WTC11 (cell line): ENCODE data around the gene PRR22. TPM values are rescaled to one million over a fixed set of nuclear protein-coding genes. Genes with fewer than 3 reads are reported as not detected.
"Not testable (repeated sequence)": the region's sequence is repeated elsewhere in the genome, so short reads cannot be mapped to it uniquely, and the experiment has no call there.

ENCODE experiments used
- ATAC-seq: fragments of 200-7000 bp; cut with Tn5 transposase; 2 replicates; pipeline ENCODE4 v1.10.0; 2021; ENCODE audit warnings: mild to moderate bottlenecking, moderate library complexity
- CTCF ChIA-PET: fragments of 300-600 bp; sonication (Branson Sonifier 250); formaldehyde crosslinking; loops from one replicate; lab custom pipeline; 2021; ENCODE audit warnings: antibody characterized with exemption; lab: Charles Lee
- POLR2A ChIA-PET: fragments of 350-600 bp; sonication (Branson Sonifier 250); formaldehyde crosslinking; loops from one replicate; lab custom pipeline; 2021; ENCODE audit warnings: antibody characterized with exemption; lab: Charles Lee
- DNase-seq: peaks from one replicate; pipeline ENCODE4 v3.0.0; 2021; ENCODE audit warnings: low spot score
- H3K27ac Mint-ChIP-seq: 2 replicates; pipeline ENCODE4 v1.8.0; 2021; ENCODE audit warnings: mixed read lengths
- H3K27me3 Mint-ChIP-seq: 2 replicates; pipeline ENCODE4 v1.8.0; 2021; ENCODE audit warnings: low read depth, mild to moderate bottlenecking, moderate library complexity, mixed read lengths
- H3K36me3 Mint-ChIP-seq: 2 replicates; pipeline ENCODE4 v1.8.0; 2021; ENCODE audit warnings: mixed read lengths
- H3K4me1 Mint-ChIP-seq: 2 replicates; pipeline ENCODE4 v1.8.0; 2022; ENCODE audit warnings: mixed read lengths
- H3K4me3 Mint-ChIP-seq: 2 replicates; pipeline ENCODE4 v1.8.0; 2021; ENCODE audit warnings: mild to moderate bottlenecking, moderate library complexity, mixed read lengths
- H3K9me3 Mint-ChIP-seq: 2 replicates; pipeline ENCODE4 v1.8.0; 2021; ENCODE audit warnings: mixed read lengths
- ATF1 ChIP-seq: sonication (generic); formaldehyde crosslinking; IDR thresholded peaks from 2 replicates; pipeline ENCODE4 v1.8.1; 2023; ENCODE audit warnings: mild to moderate bottlenecking, moderate library complexity, missing genetic modification reagents
- E2F1 ChIP-seq: sonication (generic); formaldehyde crosslinking; IDR thresholded peaks from 2 replicates; pipeline ENCODE4 v1.8.0; 2022; ENCODE audit warnings: mild to moderate bottlenecking, missing genetic modification reagents
- ETV6 ChIP-seq: sonication (generic); formaldehyde crosslinking; IDR thresholded peaks from 2 replicates; pipeline ENCODE4 v1.8.1; 2022; ENCODE audit warnings: mild to moderate bottlenecking, missing genetic modification reagents
- FOXK1 ChIP-seq: sonication (generic); formaldehyde crosslinking; IDR thresholded peaks from 2 replicates; pipeline ENCODE4 v1.8.0; 2022; ENCODE audit warnings: mild to moderate bottlenecking, moderate library complexity, missing genetic modification reagents
- GRHL2 ChIP-seq: fragments of 250-450 bp; sonication (Bioruptor Pico); IDR thresholded peaks from 2 replicates; pipeline ENCODE4 v1.8.0; 2022; ENCODE audit warnings: mild to moderate bottlenecking, moderate library complexity; ENCODE audit not compliant: insufficient replicate concordance, severe bottlenecking
- IRF1 ChIP-seq: sonication (generic); formaldehyde crosslinking; IDR thresholded peaks from 2 replicates; pipeline ENCODE4 v1.8.0; 2023; ENCODE audit warnings: missing genetic modification reagents
- KAT7 ChIP-seq: sonication (generic); formaldehyde crosslinking; IDR thresholded peaks from 2 replicates; pipeline ENCODE4 v1.8.1; 2023; ENCODE audit warnings: missing genetic modification reagents, mild to moderate bottlenecking, borderline replicate concordance
- TEAD4 ChIP-seq: sonication (generic); formaldehyde crosslinking; IDR thresholded peaks from 2 replicates; pipeline ENCODE4 v1.8.0; 2022; ENCODE audit warnings: mild to moderate bottlenecking, missing genetic modification reagents
- TP53 ChIP-seq: sonication (generic); formaldehyde crosslinking; IDR thresholded peaks from 2 replicates; pipeline ENCODE4 v1.8.1; 2023; ENCODE audit warnings: mild to moderate bottlenecking, missing genetic modification reagents
- ZNF281 ChIP-seq: sonication (generic); formaldehyde crosslinking; IDR thresholded peaks from 2 replicates; pipeline ENCODE4 v1.8.0; 2023; ENCODE audit warnings: mild to moderate bottlenecking, missing genetic modification reagents
- total RNA-seq: library from RNA; stranded (reverse); gene quantifications from 3 replicates; pipeline ENCODE4 v1.2.3, GENCODE V29; 2021

Gene PRR22
- total RNA-seq, 1 experiment from 2014 or later, result 3.3 TPM

DNA sequence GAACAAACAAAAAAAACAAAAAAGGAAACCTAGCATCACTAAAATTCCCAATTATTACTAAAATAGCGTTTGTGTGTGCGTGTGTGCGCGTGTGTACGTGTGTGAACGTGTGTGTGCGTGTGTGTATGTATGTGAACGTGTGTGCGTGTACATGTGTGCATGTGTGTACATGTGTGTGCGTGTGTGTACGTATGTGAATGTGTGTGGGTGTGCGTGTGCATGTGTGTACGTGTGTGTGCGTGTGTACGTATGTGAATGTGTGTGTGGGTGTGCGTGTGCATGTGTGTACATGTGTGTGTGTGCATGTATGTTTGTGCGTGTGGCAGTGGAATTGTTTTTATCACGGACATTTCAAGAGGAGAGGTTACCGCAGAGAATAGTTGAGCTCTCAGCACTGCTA lies 42.5 kb downstream of the PRR22 start (continued):
- TF ChIP-seq E2F1 (CRISPR knock-in tag) (no peak), ETV6 (CRISPR knock-in tag) (no peak), KAT7 (CRISPR knock-in tag) (no peak)

- TF ChIP-seq ZNF281 (CRISPR knock-in tag) (no peak), FOXK1 (CRISPR knock-in tag) (no peak), TP53 (CRISPR knock-in tag) (no peak), TEAD4 (no peak), ATF1 (CRISPR knock-in tag) (no peak), E2F1 (CRISPR knock-in tag) (no peak), IRF1 (no peak), GRHL2 (no peak)
- no peak for ATAC-seq
- H3K9me3 Mint-ChIP-seq, result peaks cover 8% of the 10 kb centered on the region
Observed at GRCh38 chr19:5738423-5738822, 46.1 kb downstream of the PRR22 start.

GRCh38 chr19:5733172-5733571 lies 51.4 kb downstream of the PRR22 start:
- H3K27me3 Mint-ChIP-seq, H3K4me3 Mint-ChIP-seq, H3K4me1 Mint-ChIP-seq, H3K36me3 Mint-ChIP-seq, H3K27ac Mint-ChIP-seq, H3K9me3 Mint-ChIP-seq, DNase-seq, ATAC-seq: not testable (repeated sequence)
- ChIA-PET POLR2A (interaction anchor here (0.7 to 1.2 kb wide), 2 partner anchors 71 to 1262 kb away, joined by 3 to 4 read pairs; no protein-coding TSS in a partner anchor), CTCF (interaction anchor here (1.1 to 1.2 kb wide), 2 partner anchors 13 to 71 kb away, joined by 3 read pairs; partner anchors contain the start of genes CATSPERD and LONP1)

More at GRCh38 chr19:5738423-5738822, 46.1 kb downstream of the PRR22 start:
- Mint-ChIP-seq H3K36me3 (no peaks in the 10 kb centered on the region), H3K27ac (no peak overlapping the region), H3K4me1 (no peaks in the 10 kb centered on the region), H3K27me3 (peaks cover 16% of the 10 kb centered on the region), H3K4me3 (no peak overlapping the region)
- CTCF ChIA-PET, result interaction anchor here (0.7 to 0.8 kb wide), 2 partner anchors 205 to 229 kb away, joined by 3 to 4 read pairs; no protein-coding TSS in a partner anchor
- POLR2A ChIA-PET, result no interaction called here
- DNase-seq, result no peak

Other genes starting within 250 kb of the PRR22 start
- gene TINCR, start 216.8 kb downstream of the PRR22 start, total RNA-seq, result 0.60 to 0.85 TPM (median 0.76 TPM) in 3 replicates
- gene SAFB2, start 162.0 kb downstream of the PRR22 start, total RNA-seq, result 70.0 to 100 TPM (median 77.8 TPM) in 3 replicates
- 106 to 141 TPM (median 110 TPM) in 3 replicates for gene SAFB, start 161.7 kb downstream of the PRR22 start, total RNA-seq
- gene MICOS13, start 104.2 kb downstream of the PRR22 start, total RNA-seq, result 30.0 to 32.8 TPM (median 32.5 TPM) in 3 replicates
- gene HSD11B1L, start 103.7 kb downstream of the PRR22 start, total RNA-seq, result 11.8 to 19.1 TPM (median 15.5 TPM) in 3 replicates
- gene RPL36, start 94.5 kb downstream of the PRR22 start, total RNA-seq, result 1,080 to 1,240 TPM (median 1,178 TPM) in 3 replicates
- 171 to 186 TPM (median 180 TPM) in 3 replicates for gene LONP1, start 64.6 kb downstream of the PRR22 start, total RNA-seq
- gene CATSPERD, start 64.1 kb downstream of the PRR22 start, total RNA-seq, result 0.50 TPM in 1 of 3 replicates, not detected in the others
- 30.6 to 39.3 TPM (median 34.6 TPM) in 3 replicates for gene DUS3L, start 6.4 kb upstream of the PRR22 start, total RNA-seq
- 4.7 to 6.1 TPM (median 4.9 TPM) in 3 replicates for gene NRTN, start 20.3 kb upstream of the PRR22 start, total RNA-seq
- not detected in 3 replicates for gene FUT6, start 55.0 kb upstream of the PRR22 start, total RNA-seq
- 0.23 to 0.62 TPM (median 0.48 TPM) in 3 replicates for gene FUT3, start 66.7 kb upstream of the PRR22 start, total RNA-seq
- gene FUT5, start 85.8 kb upstream of the PRR22 start, total RNA-seq, result 0.16 to 0.23 TPM (median 0.17 TPM) in 3 replicates
- 260 to 261 TPM (median 260 TPM) in 3 replicates for gene NDUFA11, start 119.0 kb upstream of the PRR22 start, total RNA-seq
- gene VMAC, start 120.1 kb upstream of the PRR22 start, total RNA-seq, result 2.5 to 3.3 TPM (median 3.3 TPM) in 3 replicates
- gene CAPS, start 129.5 kb upstream of the PRR22 start, total RNA-seq, result 4.6 to 5.8 TPM (median 5.3 TPM) in 3 replicates
- gene RANBP3, start 193.4 kb upstream of the PRR22 start, total RNA-seq, result 74.5 to 76.3 TPM (median 75.6 TPM) in 3 replicates